ENCODE data around the gene IGLL5. TPM values are rescaled to one million over a fixed set of nuclear protein-coding genes. Genes with fewer than 3 reads are reported as not detected.

IGLL5 gene
- total and polyA plus RNA-seq, 4 experiments from 2014 or later: 0.26 to 3.6 TPM; not detected in 2

GRCh38 chr22:22908941-22909604 is 21.5 kb downstream of the IGLL5 start:
- Histone ChIP-seq H3K4me1 (ENCODE audit: insufficient read depth, low read length) (no peaks in the 10 kb centered on the region), H3K27ac (ENCODE audit: low read depth, low read length) (no peak overlapping the region), H3K9me3 (ENCODE audit: control insufficient read depth in 1 of 2, low read length in 2 of 2) (no peaks in the 10 kb centered on the region), H3K27me3 (ENCODE audit: insufficient read depth, low read length) (no peaks in the 10 kb centered on the region), H3K36me3 (ENCODE audit: insufficient read depth, low read length) (no peaks in the 10 kb centered on the region), H3K4me3 (ENCODE audit: low read length in 2 of 2) (no peak overlapping the region)
- no peak for DNase-seq
- H3K9me3 Mint-ChIP-seq: no peaks in the 10 kb centered on the region
- no peak overlapping the region for H3K4me3 Mint-ChIP-seq
- ChIA-PET POLR2A (ENCODE audit: partially characterized antibody) (no interaction called here), CTCF (ENCODE audit: partially characterized antibody) (no interaction called here)
- no peaks in the 10 kb centered on the region for H3K36me3 Mint-ChIP-seq
- intact Hi-C loops (cut with micrococcal nuclease): no loop called here
- no peaks in the 10 kb centered on the region for H3K4me1 Mint-ChIP-seq
- peaks cover 4% of the 10 kb centered on the region in 2 donors for H3K27me3 Mint-ChIP-seq
- no peak overlapping the region for H3K27ac Mint-ChIP-seq

GRCh38 chr22:22909605-22910271 is 22.1 kb downstream of the IGLL5 start:
- no peaks in the 10 kb centered on the region for H3K27me3 ChIP-seq (ENCODE audit: insufficient read depth, low read length)
- no peak for DNase-seq
- peaks cover 4% of the 10 kb centered on the region in 2 donors for H3K27me3 Mint-ChIP-seq
- H3K27ac ChIP-seq (ENCODE audit: low read depth, low read length): no peak overlapping the region
- H3K4me1 ChIP-seq (ENCODE audit: insufficient read depth, low read length): no peaks in the 10 kb centered on the region
- ChIA-PET POLR2A (ENCODE audit: partially characterized antibody) (no interaction called here), CTCF (ENCODE audit: partially characterized antibody) (no interaction called here)
- intact Hi-C loops (cut with micrococcal nuclease): no loop called here
- no peaks in the 10 kb centered on the region for H3K9me3 ChIP-seq (ENCODE audit: control insufficient read depth in 1 of 2, low read length in 2 of 2)
- H3K4me1 Mint-ChIP-seq: no peaks in the 10 kb centered on the region
- H3K36me3 Mint-ChIP-seq: no peaks in the 10 kb centered on the region
- no peaks in the 10 kb centered on the region for H3K9me3 Mint-ChIP-seq
- H3K4me3 ChIP-seq (ENCODE audit: low read length in 2 of 2): no peak overlapping the region
- H3K27ac Mint-ChIP-seq: no peak overlapping the region
- H3K36me3 ChIP-seq (ENCODE audit: insufficient read depth, low read length): no peaks in the 10 kb centered on the region
- no peak overlapping the region for H3K4me3 Mint-ChIP-seq

GRCh38 chr22:22910272-22911240 is 22.9 kb downstream of the IGLL5 start:
- POLR2A ChIA-PET (ENCODE audit: partially characterized antibody): no interaction called here
- CTCF ChIA-PET (ENCODE audit: partially characterized antibody): no interaction called here
- no peak overlapping the region for H3K4me3 Mint-ChIP-seq

GRCh38 chr22:22911327-22912134 is 23.9 kb downstream of the IGLL5 start:
- no peaks in the 10 kb centered on the region for H3K4me1 Mint-ChIP-seq
- Histone ChIP-seq H3K27ac (ENCODE audit: low read depth, low read length) (no peak overlapping the region), H3K27me3 (ENCODE audit: insufficient read depth, low read length) (no peaks in the 10 kb centered on the region), H3K4me1 (ENCODE audit: insufficient read depth, low read length) (no peaks in the 10 kb centered on the region), H3K36me3 (ENCODE audit: insufficient read depth, low read length) (no peaks in the 10 kb centered on the region), H3K4me3 (ENCODE audit: low read length in 2 of 2) (no peak overlapping the region), H3K9me3 (ENCODE audit: control insufficient read depth in 1 of 2, low read length in 2 of 2) (no peaks in the 10 kb centered on the region)
- intact Hi-C loops (cut with micrococcal nuclease): no loop called here
- DNase-seq: no peak
- ChIA-PET POLR2A (ENCODE audit: partially characterized antibody) (no interaction called here), CTCF (ENCODE audit: partially characterized antibody) (no interaction called here)
- H3K27ac Mint-ChIP-seq: peak overlapping the region in 1 of 7 donors; percentile 29
- H3K4me3 Mint-ChIP-seq: no peak overlapping the region
- peaks cover 0 to 1% (median 0%) of the 10 kb centered on the region in 8 donors for H3K9me3 Mint-ChIP-seq
- H3K36me3 Mint-ChIP-seq: no peaks in the 10 kb centered on the region
- H3K27me3 Mint-ChIP-seq: peaks cover 2% of the 10 kb centered on the region in 2 donors

More at GRCh38 chr22:22910272-22911240, 22.9 kb downstream of the IGLL5 start:
- Histone ChIP-seq H3K27me3 (ENCODE audit: insufficient read depth, low read length) (no peaks in the 10 kb centered on the region), H3K36me3 (ENCODE audit: insufficient read depth, low read length) (no peaks in the 10 kb centered on the region), H3K9me3 (ENCODE audit: control insufficient read depth in 1 of 2, low read length in 2 of 2) (no peaks in the 10 kb centered on the region), H3K27ac (ENCODE audit: low read depth, low read length) (no peak overlapping the region), H3K4me1 (ENCODE audit: insufficient read depth, low read length) (no peaks in the 10 kb centered on the region), H3K4me3 (ENCODE audit: low read length in 2 of 2) (no peak overlapping the region)
- intact Hi-C loops (cut with micrococcal nuclease): no loop called here
- no peak overlapping the region for H3K27ac Mint-ChIP-seq
- DNase-seq: no peak
- H3K27me3 Mint-ChIP-seq: peaks cover 2% of the 10 kb centered on the region in 2 donors
- H3K36me3 Mint-ChIP-seq: no peaks in the 10 kb centered on the region
- H3K4me1 Mint-ChIP-seq: no peaks in the 10 kb centered on the region
- H3K9me3 Mint-ChIP-seq: no peaks in the 10 kb centered on the region

GRCh38 chr22:22912135-22912987 is 24.7 kb downstream of the IGLL5 start:
- intact Hi-C loops (cut with micrococcal nuclease): no loop called here
- Mint-ChIP-seq H3K4me3 (no peak overlapping the region), H3K9me3 (peaks cover 0 to 1% (median 0%) of the 10 kb centered on the region in 8 donors), H3K27me3 (peaks cover 2 to 4% of the 10 kb centered on the region in 2 donors), H3K27ac (no peak overlapping the region), H3K36me3 (no peaks in the 10 kb centered on the region), H3K4me1 (no peaks in the 10 kb centered on the region)
- H3K36me3 ChIP-seq (ENCODE audit: insufficient read depth, low read length): no peaks in the 10 kb centered on the region
- no peak overlapping the region for H3K27ac ChIP-seq (ENCODE audit: low read depth, low read length)
- no peaks in the 10 kb centered on the region for H3K9me3 ChIP-seq (ENCODE audit: control insufficient read depth in 1 of 2, low read length in 2 of 2)
- no peaks in the 10 kb centered on the region for H3K27me3 ChIP-seq (ENCODE audit: insufficient read depth, low read length)
- DNase-seq: no peak
- ChIA-PET CTCF (ENCODE audit: partially characterized antibody) (no interaction called here), POLR2A (ENCODE audit: partially characterized antibody) (no interaction called here)
- no peak overlapping the region for H3K4me3 ChIP-seq (ENCODE audit: low read length in 2 of 2)
- H3K4me1 ChIP-seq (ENCODE audit: insufficient read depth, low read length): no peaks in the 10 kb centered on the region

- Histone ChIP-seq H3K4me3 (ENCODE audit: low read length in 2 of 2) (no peak overlapping the region), H3K27me3 (ENCODE audit: insufficient read depth, low read length) (no peaks in the 10 kb centered on the region), H3K9me3 (ENCODE audit: control insufficient read depth in 1 of 2, low read length in 2 of 2) (no peaks in the 10 kb centered on the region), H3K36me3 (ENCODE audit: insufficient read depth, low read length) (no peaks in the 10 kb centered on the region), H3K4me1 (ENCODE audit: insufficient read depth, low read length) (no peaks in the 10 kb centered on the region), H3K27ac (ENCODE audit: low read depth, low read length) (no peak overlapping the region)
- no peaks in the 10 kb centered on the region for H3K4me1 Mint-ChIP-seq
- no peaks in the 10 kb centered on the region for H3K36me3 Mint-ChIP-seq
- H3K27ac Mint-ChIP-seq: no peak overlapping the region
- intact Hi-C loops (cut with micrococcal nuclease): no loop called here
- no peak for DNase-seq
- H3K27me3 Mint-ChIP-seq: peaks cover 2 to 4% of the 10 kb centered on the region in 2 donors
- ChIA-PET POLR2A (ENCODE audit: partially characterized antibody) (no interaction called here), CTCF (ENCODE audit: partially characterized antibody) (interaction anchor here (1.3 kb wide), 1 partner anchor 9 kb away, joined by 3 read pairs; no protein-coding TSS in a partner anchor)
- H3K4me3 Mint-ChIP-seq: no peak overlapping the region
- peaks cover 0 to 1% (median 0%) of the 10 kb centered on the region in 8 donors for H3K9me3 Mint-ChIP-seq
Measured at GRCh38 chr22:22912988-22913253, 25.3 kb downstream of the IGLL5 start.

All from CD4-positive, alpha-beta memory T cell (primary cell).